ENCODE measurements around the gene BORCS5.
"Not testable (repeated sequence)": the region's sequence is repeated elsewhere in the genome, so short reads cannot be mapped to it uniquely, and the experiment has no call there.

The BORCS5 gene

DNA sequence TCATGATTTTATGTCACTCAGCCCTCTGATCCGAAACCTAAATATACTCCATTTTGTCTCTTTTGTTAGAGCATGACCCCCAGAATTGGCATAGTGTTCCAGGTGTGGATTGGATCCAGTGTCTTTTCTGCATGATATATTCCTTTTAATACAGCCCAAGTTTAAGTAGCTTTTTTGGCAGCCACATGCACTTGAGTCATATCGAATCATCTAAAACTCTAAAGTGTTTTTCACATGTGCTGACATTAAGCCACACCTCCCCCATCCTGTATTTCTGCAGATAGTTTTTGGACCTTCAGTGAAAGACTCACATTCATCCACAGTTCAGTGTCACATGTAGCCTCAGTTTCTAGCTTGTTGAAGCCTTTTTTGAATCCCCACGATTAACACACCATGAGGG lies 30.6 kb downstream of the BORCS5 start:
- no peak for DNase-seq

DNA sequence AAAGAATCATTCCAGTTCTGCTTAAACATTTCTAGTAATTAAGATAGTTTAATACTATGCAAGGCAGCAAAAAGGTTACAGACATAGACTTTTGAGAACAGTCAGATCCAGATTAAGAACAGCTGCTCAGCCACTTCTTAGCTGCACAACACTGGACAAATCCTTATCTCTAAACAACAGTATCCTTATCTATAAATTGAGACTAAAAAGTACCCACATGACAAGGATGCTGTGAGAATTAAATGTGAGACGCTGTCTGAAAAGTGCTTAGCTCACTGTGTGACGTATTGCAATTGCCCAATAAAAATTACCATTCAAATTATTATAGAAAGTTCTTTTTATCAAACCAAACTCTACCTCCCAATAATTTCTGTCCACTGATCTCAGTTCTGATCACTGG lies 35.5 kb downstream of the BORCS5 start:
- DNase-seq = no peak

DNA sequence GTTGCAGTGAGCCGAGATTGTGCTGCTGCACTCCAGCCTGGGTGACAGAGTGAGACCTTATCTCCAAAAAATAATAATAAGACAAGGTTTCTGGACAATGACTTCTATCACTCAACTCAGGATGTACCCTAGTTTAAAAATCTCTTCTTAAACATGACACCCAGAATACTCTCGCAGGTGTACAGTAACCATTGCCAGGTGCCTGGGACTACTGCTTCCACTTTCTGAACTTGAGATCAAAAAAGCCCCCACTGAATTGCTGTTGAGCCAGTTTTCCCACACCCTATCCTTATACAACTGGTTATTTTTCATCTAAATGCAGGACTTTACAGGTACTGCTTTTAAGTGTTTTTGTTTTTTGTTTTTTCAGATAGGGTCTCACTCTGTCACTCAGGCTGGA lies 36.3 kb downstream of the BORCS5 start:
- no peak for DNase-seq

DNA sequence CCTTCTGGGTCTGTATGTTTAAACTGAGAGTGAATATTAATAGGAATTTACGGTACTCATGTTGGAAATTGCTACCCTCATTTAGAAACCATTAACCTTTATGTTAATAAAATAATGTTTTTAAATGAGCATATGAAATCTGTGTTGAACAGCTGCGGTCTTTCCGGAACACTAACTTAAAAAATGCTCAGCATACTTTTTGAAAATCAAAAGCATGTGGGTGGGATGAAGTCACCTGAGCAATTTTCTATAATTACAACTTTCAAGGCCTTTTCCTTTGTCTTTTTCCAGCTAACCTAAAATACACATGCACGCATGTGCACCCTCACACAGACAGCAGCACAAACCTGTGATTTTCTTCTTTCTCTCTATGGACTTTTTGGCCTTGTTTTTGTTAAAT lies 39.8 kb downstream of the BORCS5 start:
- no peak for DNase-seq

DNA sequence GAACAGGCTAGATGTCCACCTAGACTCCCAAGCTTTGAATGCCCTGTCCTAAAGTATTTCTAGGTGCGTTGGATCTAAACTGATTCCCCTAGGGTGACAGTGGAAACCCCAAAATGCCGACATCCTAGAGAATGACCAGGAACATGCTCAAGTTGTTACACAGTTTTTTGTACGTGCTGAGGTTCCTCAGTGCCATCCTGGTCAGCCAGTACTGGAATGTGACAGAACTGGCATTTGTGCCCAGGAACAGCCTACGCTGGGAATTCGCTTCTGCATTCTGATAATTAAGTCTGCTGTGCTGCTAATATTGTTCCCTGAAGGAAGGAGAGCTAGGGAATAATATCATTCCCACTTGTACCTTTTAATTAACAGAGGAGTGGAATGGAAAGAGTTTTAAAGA lies 40.3 kb downstream of the BORCS5 start:
- peak; percentile 8 for DNase-seq

DNA sequence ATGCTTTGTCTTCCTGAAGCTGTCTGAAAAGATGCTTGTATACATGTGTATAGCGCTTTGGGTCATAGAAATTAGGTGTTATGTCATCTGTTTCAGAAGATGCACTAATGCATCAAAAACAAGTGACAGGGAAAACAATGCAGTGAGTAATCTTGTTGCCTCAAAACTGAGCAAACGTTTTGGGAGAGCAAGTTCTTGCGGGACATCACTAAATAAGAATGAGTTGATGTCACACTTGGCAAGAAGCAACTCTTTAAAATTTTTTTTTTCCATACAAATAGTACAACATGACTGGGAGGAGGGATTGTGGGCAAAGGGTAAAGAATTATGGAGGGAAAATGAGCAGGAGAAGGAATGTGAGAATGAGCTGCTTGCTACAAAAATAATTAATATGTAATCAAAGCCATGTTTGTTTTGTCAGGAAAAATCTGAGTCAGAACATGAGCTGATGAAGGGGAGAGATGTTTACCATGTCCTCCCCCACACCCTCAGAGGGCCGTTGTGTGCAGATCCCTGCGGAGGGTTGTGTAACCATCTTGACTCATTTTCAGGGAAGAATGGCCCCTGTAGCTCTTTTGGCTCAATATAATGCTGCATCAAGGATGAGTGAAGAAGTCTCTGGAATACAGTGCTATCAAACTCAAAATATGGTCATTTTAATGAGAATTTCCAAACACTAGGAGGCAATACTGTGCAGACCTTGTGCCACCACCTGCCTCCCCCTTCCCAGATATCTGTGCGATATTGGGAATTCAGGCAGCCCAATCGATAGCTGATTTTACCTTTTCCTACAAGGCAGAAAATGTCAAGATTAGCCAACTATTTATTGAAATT lies 41.4 kb downstream of the BORCS5 start:
- DNase-seq = peak; percentile 47

DNA sequence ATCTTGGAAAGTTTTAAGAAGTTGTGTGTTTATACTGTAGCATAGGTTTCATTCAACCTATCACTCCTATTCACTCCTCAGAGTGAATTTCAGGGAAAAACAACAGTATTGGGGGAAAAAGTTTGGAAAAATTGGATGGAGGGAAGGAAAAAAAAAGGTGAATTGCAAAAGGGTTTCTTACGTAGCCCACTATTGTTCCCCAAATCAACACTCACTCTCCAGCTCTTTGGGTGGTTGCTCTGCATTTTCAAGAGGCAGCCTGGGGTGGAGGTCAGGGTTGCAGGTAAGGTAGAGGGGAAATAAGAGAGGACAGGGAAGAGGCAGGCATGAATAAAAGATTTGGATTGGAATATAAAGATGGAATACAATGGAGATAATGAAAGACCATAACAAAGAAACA lies 42.3 kb downstream of the BORCS5 start:
- no peak for DNase-seq

DNA sequence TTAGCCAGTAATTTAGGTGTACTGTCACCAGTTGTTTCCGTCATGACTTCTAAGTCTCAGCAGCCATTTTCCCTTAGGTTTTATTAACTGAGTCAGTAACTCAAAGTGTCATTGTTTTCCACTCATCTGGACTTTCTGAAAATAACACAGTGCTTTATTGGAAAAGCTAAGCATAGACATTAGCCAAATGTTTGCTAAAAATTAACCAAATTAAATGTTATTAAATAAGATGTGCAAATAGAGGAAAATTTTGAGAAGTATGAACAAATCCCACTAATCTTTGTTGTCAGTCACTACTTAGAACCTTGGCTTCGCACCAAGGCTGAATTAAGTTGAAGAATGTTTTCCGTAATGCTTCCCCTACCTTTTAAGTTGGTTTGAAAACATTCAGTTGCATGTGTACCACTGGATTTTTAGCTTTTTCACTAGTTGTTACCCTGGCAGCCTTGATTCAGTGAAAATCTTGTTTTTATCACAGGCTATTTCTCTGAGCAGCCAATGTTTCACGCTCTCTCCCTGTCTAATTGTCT lies 43.0 kb downstream of the BORCS5 start:
- no peak for DNase-seq

DNA sequence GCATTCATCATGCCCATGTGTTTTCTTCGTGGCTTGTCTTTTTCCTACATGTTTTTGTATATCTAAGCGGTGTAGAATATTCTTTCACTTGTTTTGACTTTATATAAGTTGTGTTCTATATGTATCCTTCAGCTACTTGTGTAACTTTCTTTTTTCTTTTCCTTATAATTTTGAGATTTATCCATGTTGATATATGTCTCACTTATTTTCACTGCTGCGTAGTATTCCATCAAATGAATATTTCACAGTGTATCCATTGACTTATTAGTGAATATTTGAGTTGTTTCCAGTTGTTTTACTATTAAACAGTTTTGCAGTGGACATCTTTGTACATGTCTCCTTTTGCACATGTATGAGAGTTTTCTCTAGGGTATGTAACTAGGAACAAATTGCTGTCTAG lies 43.9 kb downstream of the BORCS5 start:
- DNase-seq = no peak

DNA sequence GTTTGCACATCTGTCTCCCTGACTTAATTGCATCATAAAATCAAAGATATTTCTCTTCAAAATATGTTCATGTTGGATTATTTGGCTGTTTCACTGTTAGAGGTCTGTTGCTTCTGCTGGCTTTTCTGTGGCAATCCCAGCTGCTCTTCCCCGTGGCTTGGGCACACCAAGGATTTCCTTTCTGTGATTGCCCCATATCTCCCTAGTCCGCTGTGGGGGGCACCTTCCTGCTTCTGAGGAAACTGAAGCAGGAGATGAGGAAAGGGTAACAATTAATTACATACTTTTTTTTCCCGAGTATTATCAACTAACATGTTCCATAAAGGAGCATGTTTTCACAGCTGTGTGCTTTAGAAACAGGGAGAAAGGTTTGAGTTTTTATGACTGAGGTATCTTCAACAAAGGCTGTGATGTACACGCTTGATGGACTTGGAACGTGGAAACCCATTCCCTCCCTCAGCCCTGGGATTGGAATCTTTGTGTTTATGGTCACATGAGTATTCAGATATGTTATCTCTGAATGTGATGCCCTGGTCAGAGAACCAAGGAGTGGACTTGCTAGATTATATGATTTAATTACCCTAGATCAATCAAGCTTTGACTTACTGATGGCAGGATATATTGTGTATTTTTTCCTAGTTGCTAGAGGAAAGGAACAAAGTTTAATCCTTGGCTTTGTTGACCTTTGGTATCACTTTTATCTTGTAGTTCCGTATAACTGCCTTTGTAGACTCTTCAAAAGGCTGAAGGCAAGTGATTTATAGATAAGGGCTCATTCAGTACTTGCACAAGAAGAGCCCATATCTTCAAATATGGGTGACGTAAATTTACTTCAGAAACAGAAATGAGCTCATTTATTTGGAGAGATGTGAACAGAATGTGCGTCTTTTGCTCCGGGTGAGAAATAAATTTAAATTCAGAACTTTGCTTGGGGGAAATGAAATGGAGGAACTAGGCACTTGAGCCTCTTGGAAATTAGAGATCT lies 46.7 kb downstream of the BORCS5 start:
- DNase-seq = peak; percentile 21

DNA sequence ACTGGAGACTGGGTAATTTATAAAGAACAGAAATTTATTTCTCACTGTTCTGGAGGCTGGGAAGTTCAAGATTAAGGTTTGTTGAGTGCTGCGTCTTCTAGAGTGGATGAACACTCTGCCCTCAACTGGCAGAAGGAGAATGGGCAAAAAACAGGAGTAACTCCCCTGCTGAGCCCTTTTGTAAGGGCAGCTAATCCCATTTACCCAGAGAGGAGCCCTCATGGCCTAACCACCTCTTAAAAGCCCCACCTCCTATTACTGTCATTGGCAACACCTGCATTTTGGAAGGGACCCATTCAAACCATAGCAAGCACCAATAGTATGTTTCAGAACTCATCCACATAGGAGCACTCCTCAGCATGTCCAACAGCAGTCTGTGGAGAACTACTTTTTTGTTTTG lies 47.4 kb downstream of the BORCS5 start:
- no peak for DNase-seq

DNA sequence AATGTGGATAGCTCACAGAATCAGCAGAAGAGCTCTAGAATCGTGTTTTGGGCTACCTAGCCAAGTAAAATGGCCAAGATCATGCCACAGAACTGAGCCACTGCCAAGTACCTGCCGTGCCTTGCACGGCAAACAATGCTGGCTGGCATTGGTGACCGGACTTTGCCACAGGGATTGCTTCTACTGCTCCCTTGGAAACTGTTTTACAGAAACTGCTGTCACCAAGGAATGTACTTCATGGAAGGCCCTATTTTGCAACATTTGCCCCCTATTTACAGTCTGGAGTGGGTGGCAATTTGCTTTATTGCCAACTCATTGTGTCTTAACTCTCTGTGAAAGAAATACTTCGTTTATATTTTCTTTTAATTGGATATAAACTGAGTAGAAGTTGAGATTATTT lies 49.0 kb downstream of the BORCS5 start:
- no peak for DNase-seq

DNA sequence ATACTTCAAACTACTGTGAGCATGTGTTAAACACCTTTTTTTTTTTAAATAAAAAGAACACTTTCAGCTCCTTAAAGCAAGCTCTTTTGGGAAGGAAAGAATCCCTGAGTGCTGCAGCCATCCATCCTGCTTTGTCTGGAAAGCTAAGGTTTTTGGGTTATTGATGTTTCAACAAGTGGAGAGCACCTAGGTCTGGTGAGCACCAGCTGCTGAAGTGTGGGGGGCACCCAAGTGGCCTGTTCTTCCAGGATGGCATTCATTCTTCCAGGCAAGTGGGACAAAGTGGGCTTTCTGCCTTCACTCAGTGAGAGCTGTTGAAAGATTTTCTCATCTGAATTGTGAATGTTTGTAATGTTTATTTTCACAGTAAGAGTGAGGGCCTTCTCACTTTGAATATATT lies 49.9 kb downstream of the BORCS5 start:
- no peak for DNase-seq

DNA sequence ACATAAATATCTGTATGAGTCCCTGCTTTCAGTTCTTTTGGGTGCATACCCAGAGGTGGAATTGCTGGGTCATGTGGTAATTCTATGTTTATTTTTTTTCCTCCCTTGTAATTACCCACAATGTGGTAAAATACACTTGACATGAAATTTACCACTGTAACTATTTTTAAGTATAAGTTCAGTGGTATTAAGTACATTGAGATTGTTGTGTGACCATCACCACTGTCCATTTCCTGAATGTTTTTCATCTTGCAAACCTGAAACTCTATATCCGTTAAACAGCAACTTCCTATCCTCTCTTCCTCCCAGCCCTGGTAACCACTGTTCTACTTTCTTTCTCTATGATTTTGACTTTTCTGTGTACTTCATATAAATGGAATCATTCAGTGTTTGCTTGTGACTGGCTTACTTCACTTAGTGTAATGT lies 51.4 kb downstream of the BORCS5 start:
- DNase-seq = no peak

DNA sequence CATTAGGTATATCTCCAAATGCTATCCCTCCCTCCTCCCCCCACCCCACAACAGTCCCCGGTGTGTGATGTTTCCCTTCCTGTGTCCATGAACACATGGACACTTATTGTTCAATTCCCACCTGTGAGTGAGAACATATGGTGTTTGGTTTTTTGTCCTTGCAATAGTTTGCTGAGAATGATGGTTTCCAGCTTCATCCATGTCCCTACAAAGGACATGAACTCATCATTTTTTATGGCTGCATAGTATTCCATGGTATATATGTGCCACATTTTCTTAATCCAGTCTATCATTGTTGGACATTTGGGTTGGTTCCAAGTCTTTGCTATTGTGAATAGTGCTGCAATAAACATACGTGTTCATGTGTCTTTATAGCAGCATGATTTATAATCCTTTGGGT lies 52.5 kb downstream of the BORCS5 start:
- not testable (repeated sequence) for DNase-seq

DNA sequence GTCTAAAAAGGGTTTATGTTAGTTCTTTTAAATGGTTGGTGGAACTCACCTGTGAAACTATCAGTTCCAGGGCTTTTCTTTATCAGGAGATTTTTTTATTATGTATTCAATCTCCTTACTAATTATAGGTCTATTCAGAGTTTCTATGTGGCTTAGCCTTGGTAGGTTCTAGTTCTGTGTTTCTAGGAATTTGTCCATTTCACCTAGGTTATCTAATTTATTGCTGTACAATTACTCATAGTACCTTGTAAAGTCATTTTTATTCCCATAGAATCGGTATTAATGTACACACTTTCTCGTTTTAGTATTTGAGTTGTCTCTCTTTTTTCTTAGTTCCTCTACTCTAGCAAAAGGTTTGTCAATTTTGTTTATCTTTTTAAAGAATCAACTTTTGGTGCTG lies 59.0 kb downstream of the BORCS5 start:
- DNase-seq = no peak

DNA sequence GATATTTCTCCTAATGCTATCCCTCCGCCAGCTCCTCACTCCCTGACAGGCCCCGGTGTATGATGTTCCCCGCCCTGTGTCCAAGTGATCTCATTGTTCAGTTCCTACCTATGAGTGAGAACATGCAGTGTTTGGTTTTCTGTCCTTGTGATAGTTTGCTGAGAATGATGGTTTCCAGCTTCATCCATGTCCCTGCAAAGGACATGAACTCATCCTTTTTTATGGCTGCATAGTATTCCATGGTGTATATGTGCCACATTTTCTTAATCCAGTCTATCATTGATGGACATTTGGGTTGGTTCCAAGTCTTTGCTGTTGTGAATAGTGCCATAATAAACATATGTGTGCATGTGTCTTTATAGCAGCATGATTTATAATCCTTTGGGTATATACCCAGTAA lies 62.3 kb downstream of the BORCS5 start:
- not testable (repeated sequence) for DNase-seq

DNA sequence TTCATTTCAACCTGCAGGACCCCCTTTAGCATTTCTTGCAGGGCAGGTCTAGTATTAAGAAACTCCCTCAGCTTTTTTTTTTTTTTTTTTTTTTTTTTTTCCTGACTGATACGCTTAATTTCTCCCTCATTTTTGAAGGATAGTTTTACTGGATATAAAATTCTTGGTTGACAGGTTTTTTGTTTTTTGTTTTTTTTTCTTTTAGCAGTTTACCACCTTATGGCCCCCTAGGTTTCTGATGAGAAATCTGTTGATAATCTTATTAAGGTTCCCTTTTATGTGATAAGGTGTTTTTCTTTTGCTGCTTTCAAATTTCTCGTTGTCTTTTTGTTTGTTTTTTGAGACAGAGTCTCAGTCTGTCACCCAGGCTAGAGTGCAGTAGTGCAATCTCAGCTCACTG lies 66.5 kb downstream of the BORCS5 start:
- no peak for DNase-seq

DNA sequence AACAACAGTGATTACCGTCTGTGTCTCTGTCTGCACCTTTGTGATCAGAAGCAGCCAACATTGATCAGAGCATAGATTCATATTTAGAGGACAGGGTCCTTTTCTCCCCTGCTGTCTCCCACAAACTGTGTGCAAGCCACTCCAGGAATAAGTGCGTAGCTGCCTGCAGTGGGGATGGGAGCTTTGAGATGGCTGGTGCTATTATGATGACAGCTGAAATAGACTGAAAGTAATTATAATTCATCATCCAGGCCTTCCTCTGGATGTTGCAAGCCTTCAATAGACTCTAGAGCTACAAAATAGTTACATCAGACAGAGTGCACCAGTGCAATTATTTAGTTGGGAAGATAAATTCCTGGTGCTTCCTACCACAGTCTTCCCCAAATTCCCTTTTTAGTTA lies 68.1 kb downstream of the BORCS5 start:
- no peak for DNase-seq

DNA sequence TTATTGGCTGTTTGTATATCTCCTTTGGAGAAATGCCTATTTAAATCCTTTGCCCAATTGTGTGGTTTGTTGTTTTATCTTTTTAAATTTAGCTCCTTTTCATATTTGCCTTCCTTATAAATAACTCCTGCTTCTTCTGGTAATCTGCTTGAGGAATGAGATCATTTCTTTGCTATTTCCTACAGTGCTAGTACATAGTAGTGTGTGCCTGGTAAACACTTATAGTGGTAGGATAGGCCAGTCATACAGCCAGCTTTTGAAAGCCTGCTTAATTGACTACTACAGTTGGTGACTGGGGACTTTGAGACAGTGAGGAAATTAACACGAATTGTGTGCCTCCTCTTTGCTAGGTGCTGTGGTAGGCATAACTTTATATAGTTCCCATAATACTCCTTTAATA lies 68.7 kb downstream of the BORCS5 start:
- no peak for DNase-seq

DNA sequence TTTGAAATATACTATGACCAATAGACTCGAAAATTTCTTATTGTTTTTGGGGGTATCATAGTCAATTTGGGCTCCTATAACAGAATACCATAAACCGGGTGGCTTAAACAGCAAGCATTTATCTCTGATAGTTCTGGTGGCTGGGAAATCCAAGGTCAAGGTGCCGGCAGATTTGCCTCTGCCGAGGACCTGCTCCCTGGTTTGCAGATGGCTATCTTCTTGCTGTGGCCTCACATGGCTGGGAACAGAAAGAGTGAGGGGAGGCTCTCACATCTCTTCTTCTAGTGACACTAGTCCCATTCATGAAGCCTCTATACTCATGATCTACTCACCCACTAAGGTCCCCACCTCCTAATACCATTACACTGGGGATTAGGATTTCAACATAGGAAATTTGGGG lies 70.7 kb downstream of the BORCS5 start:
- no peak for DNase-seq

DNA sequence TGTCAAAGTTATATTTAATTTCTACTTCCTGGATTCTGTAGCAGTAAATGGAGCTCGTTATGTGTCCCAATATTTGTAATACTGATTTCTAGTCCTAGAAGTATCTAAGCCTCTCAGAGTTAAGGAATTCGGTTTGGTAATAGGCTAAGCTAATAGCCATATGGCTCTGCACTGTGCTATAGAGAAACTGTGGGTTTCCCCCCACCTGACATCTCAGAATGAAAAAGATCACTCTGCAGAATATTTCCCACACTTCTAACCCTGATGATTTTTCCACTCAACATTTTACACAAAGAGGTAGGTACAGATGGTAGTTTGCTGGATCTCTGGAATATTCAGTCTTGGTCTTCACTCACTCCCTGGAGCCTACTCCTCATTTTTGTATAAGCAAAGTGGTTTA lies 71.2 kb downstream of the BORCS5 start:
- DNase-seq = no peak

DNA sequence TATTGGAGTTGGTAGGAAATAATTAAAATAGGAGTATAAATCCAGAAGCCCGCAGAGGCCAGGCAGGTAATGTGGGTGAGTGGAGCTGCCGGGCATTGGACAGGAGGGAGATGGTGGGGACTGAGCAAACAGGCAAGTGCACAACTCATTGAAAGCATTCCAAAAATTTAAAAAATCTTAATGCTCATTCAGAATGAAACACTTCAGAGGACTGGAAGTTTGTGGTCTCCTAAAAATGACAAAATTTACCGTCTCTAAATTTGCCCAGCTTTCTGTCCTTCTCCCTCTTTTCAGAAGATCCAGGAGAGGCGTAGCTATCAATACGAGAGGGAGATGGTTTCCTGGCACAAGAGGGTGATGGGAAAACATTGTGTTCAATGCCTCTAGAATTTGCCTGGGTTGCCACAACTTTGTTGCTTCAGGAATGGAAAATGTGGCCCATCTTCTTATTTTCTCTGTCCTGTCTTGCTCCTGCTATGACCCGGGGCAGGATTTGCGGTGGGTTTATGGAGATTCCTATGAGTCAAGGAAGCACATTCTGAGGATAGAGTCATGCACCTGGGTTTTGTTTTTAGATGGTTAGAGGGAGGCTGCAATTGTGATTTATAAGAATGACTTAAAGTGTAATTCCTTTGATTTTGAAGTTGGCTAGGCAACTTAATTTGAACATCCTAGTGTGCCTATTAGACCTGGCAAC lies 72.2 kb downstream of the BORCS5 start:
- no peak for DNase-seq

Measured in right kidney (tissue), 1 donor.